NCI-H748 (cell line): ENCODE data around the gene TAOK2.

Source experiments
- DNase-seq: peaks from one replicate; lab custom pipeline; 2025; ENCODE audit not compliant: unreplicated experiment; lab: John Stamatoyannopoulos, UW

The TAOK2 gene

DNA sequence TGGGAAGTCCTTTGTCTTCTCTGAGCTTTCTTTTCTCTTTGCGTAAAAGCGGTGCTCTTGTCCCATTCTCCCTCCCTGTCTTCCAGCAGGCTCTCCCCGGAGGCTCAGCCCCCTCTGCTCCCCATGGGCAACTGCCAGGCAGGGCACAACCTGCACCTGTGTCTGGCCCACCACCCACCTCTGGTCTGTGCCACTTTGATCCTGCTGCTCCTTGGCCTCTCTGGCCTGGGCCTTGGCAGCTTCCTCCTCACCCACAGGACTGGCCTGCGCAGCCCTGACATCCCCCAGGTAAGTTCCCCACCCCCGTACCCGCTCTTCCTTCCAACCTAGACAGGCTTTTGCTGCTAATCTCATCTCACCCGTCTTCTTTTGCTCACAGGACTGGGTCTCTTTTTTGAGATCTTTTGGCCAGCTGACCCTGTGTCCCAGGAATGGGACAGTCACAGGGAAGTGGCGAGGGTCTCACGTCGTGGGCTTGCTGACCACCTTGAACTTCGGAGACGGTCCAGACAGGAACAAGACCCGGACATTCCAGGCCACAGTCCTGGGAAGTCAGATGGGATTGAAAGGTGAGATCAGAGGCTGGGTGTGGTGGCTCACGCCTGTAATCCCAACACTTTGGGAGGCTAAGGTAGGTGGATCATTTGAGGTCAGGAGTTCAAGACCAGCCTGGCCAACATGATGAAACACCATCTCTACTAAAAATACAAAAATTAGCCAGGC, 10.5 kb upstream of the TAOK2 start:
- DNase-seq: no peak

DNA sequence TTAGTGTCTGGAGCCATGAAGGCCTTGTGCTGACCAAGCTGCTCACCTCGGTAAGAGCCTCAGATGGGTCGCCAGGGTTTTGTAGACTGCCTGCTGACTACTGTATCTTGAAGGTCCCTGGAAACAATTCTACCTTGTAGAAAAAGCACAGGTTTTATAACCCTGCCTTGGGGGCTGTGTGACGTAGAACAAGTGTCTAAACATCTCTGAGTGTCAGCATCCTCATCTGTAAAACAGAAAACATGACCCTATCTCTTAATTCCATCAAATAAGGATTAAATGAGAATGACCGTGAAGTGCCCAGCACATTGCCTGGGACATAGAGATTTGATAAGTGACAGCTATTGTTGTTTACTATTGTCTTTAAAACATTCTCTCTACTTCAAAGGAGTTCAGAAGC, 5.5 kb upstream of the TAOK2 start:
- DNase-seq: no peak

- DNase-seq: no peak
Measured at GRCh38 chr16:29971304-29971703, 2.4 kb upstream of the TAOK2 start.

DNA sequence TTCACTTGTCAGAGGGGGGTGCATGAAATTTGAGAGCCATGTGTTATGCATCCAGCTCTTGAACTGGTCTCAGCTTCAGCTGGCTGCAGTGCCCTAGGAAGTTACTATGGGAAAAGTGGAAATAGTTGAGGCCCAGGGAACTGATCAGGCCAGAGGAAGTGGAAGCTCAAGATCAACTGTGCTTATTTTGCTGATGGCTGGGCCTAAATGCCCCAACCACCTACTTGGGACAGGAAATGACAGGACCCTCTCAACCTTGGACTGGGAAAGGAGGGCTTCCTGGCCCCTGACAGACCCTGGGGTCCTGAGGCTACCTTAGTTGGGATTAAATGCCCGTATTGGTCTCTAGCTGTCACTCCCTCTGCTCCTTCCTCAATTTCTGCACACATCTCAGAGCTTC, 1.2 kb upstream of the TAOK2 start:
- DNase-seq: no peak

DNA sequence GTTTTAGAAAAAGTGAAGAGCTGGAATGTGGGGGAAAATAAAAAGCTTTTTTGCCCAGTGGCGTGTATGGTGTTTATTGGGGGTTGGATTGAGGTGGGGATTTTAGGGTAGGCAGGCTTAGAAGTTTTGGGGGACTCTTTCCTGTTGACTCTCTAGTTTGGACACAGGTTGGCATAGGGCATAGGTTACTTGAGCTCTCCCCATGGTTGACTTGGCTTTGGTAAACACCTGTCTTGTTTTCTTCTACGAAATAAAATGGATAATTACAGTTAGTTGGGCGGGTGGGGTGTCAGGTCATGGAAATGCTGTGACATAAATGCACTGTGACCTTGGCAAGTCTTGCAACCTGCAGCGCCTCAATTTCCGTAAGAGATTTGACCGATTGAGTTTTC, 680 bp upstream of the TAOK2 start:
- DNase-seq: no peak

GRCh38 chr16:29974291-29975133, 844 bp downstream of the TAOK2 start:
- peak; percentile 22 for DNase-seq

GRCh38 chr16:29975134-29975538, 1.5 kb downstream of the TAOK2 start:
- no peak for DNase-seq

- DNase-seq: no peak
Measured at GRCh38 chr16:29975811-29976511, 2.3 kb downstream of the TAOK2 start.

DNA sequence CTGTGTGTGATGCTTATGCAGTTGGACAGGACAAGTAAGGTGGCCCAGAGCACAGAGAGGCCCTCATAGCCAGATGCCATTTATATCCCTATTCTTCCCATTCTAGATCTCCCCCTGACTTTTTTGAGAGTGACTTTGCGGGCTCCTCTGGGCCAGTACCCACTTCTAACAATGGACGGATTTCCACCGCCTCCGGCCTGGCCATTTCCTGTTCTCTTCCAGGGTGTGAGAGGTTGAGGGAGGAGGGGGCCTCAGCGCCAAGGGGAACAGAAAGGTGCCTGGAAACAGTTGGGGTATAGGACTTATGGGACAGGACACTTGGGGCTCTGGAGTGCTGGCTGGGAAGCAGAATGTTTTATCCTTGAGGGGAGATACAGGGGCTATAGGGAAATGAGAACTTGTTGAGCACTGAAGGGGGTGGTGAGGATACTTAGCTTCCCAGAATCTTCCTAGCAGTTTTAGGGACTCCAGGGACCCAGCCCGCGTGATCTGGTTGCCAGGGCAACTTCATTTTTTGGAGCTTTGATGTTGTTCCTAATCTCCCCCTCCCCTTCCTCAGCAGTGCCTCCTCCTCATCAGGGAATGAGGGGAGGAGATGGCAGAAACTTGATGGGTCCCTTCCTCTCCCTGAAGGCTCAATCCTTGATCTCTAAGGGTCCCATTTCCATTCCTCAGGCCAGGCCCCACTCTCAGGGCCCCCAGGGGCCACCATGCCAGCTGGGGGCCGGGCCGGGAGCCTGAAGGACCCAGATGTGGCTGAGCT, 3.6 kb downstream of the TAOK2 start:
- DNase-seq: no peak

DNA sequence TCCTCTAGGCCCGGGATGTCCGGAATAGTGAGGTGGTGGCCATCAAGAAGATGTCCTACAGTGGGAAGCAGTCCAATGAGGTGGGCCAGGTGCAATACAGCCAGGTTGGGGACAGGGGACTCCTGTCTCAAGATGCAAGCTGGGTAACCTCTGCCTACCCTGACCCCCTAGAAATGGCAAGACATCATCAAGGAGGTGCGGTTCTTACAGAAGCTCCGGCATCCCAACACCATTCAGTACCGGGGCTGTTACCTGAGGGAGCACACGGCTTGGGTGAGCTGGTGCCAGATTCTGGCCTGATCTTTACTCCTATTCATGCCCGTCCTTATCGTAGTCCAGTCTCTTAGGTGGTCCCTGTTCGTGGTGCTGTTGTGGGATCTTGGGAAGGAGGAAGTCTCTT, 4.4 kb downstream of the TAOK2 start:
- DNase-seq: no peak

GRCh38 chr16:29978564-29979270, 5.0 kb downstream of the TAOK2 start:
- no peak for DNase-seq

DNA sequence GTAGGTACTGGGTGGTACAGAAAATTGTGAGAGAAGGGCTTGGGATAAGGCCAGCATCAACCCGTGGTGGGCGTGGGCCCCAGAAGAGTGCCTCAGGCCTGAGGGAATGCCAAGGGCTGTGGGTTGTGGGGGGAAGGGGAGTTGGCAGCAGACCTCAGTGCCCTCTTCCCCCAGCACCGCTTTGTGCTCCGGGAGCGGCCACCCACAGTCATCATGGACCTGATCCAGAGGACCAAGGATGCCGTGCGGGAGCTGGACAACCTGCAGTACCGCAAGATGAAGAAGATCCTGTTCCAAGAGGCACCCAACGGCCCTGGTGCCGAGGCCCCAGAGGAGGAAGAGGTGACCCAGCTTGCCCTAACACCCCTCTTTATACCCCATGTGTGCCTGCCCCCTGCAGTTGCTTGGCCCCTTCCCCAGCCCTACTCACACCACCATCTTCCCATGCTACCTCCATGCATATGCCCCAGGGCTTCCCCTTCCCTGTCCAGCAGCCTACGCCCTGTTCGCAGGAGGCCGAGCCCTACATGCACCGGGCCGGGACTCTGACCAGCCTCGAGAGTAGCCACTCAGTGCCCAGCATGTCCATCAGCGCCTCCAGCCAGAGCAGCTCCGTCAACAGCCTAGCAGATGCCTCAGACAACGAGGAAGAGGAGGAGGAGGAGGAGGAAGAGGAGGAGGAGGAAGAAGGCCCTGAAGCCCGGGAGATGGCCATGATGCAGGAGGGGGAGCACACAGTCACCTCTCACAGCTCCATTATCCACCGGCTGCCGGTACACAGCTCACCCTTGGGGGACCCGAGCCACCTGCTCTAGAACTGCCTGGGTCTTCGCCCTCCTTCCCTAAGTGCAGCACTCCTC, 9.1 kb downstream of the TAOK2 start:
- DNase-seq: no peak

DNA sequence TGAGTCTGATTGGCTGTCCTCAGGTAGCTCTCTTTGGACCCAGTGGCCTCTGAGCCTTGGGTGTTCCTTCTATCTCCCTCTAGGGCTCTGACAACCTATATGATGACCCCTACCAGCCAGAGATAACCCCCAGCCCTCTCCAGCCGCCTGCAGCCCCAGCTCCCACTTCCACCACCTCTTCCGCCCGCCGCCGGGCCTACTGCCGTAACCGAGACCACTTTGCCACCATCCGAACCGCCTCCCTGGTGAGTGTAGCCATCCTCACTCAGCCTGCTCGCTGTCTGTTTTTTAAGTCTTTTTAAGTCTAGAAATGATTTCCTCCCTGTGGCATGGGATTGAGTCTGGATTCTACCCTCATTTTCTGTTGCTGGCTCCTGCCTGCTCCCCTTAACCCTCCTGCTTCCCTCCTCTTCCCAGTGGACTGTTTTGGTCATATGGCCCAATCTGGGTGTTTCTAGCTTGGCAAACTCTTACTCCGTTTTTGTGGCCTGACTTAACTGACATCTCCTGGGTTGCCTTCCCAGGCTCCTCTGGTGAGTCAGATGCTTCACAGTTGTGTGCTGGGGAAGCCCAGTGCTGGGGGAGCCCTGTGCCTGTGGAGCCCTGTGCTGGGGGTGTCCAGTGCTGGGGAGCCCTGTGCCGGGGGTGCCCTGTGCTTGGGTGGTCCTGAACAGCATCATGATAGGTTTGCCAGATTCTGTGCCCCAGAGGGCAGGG, 9.9 kb downstream of the TAOK2 start:
- DNase-seq: no peak

DNA sequence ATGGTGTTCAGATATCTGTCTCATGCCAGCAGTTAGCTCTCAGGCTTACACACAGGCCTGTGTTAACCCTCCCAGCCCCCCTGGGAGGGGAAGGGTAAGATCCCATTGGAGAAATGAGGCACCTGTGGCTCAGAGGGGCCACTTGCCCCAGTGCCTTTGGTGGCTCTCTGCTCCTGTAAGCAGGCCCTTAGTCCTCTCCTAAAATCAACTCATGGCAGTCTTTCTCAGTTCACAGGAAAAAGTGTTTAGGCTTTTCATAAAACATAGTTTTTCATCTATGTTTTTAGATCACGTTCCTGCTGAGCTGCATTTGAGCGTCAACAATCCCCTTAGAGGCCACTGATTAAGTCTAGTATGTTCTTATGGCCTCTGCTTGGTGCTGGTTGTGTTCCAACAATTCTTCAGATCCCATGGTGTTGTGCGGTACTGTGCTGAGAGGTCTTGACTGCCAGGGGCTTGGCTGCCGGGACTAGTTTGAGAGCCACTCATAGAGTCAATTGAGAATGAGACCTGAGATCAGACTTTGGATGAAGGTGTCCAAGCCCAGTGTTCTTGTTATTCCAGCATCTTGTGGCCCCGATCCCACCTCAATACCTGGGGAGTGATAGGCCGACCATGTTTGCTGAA, 10.6 kb downstream of the TAOK2 start:
- DNase-seq: no peak

DNA sequence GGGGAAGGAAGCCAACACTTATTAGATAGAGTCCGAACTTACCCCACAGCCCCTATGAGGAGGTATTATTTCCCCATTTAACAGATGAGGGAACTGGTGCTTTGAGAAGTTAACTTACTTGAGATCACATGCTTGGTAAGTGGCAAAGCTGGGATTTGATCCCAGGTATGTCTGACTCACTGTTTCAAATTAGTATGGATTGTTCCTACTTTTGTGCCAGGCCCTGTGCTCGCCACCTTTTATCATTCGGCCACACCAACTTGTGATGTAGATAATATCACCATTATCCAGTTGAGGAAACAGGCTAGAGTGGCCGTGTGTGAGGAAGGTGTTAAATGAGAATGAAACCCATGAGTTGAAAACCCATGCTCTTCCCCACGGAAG, 11.1 kb downstream of the TAOK2 start:
- DNase-seq: no peak

DNA sequence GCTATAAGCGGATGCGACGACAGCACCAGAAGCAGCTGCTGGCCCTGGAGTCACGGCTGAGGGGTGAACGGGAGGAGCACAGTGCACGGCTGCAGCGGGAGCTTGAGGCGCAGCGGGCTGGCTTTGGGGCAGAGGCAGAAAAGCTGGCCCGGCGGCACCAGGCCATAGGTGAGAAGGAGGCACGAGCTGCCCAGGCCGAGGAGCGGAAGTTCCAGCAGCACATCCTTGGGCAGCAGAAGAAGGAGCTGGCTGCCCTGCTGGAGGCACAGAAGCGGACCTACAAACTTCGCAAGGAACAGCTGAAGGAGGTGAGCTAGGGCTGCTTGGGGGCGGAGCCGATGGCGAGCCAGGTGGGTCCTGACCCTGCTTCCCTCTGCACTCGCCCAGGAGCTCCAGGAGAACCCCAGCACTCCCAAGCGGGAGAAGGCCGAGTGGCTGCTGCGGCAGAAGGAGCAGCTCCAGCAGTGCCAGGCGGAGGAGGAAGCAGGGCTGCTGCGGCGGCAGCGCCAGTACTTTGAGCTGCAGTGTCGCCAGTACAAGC, 11.7 kb downstream of the TAOK2 start:
- DNase-seq: no peak

- DNase-seq: no peak
Measured at GRCh38 chr16:29986231-29986630, 12.6 kb downstream of the TAOK2 start.

- no peak for DNase-seq
Measured at GRCh38 chr16:29986931-29987330, 13.3 kb downstream of the TAOK2 start.
